Muscle of arm (tissue), 14 donors: ENCODE data around the gene BTLA. TPM values are rescaled to one million over a fixed set of nuclear protein-coding genes. Genes with fewer than 3 reads are reported as not detected.
"Not testable (repeated sequence)": the region's sequence is repeated elsewhere in the genome, so short reads cannot be mapped to it uniquely, and the experiment has no call there.

Experiments
- DNase-seq: peaks from one replicate; pipeline ENCODE4 v3.0.0-alpha.2; 2013
- long read RNA-seq, 11 donors: transcript quantifications; one replicate each; lab custom pipeline, GENCODE V29; 2026
- polyA plus RNA-seq, 12 donors: library from polyadenylated mRNA; unstranded; fragments of 120-200 nt; gene quantifications; one replicate each; pipeline ENCODE4 v1.2.1, GENCODE V29; 2013; ENCODE audit not compliant: insufficient read length in 12 of 12

The BTLA gene
- 1 to 10 TPM in 1 of 12 donors, under 1 TPM in 6, not detected in 5; 0.14 to 1.9 (median 0.22) TPM for polyA plus RNA-seq
- long read RNA-seq, donor 1, result 0 reads
- long read RNA-seq, donor 2, result 0 reads
- long read RNA-seq, donor 3, result 0 reads
- long read RNA-seq, donor 4, result 0 reads
- long read RNA-seq, donor 5, result 0 reads
- long read RNA-seq, donor 6, result 0 reads
- long read RNA-seq, donor 7, result 0 reads
- long read RNA-seq, donor 8, result 0 reads
- long read RNA-seq, donor 9, partial matches to known transcripts, result 0 of 1 reads
- long read RNA-seq, donor 9, other reads (novel, unspliced or antisense), result 0 of 1 reads
- long read RNA-seq, donor 10, result 0 reads
- long read RNA-seq, donor 11, result 0 reads

DNA sequence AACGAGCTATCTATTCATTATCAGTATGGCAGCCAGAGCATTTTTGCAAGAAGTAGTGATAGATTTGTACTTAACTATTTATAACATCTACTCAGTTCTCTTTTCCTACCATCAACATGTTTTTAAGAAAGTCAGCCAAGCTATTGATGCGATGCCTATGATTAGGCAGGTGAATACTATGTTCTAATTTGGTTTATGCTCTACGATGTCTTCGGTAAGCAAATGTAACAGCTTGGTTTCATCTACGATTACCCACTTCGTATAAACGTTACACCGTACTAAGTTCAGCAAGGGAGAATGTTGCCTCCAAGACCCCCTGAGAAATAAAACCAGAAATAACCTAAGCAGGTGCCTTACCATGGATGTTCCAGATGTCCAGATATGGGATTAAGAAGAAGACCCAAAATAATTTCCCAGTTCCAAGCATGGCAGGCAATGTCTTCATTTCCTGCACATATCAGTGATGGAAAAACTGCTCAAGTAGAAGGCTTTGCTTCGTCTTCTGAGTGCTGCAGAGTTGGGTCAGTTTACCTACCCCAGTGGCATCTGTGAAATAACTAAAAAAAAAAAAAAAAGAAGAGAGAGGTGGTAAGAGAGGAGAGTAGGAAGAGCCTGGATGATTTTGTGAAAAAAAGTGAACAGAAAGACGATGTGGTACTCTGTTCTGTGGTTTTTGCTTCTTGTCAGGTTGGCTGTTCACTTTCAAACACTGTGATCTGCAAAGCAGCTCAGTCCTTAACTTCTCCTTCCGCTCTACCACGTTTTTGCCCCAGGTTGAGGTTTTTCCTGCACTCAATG, at the start of gene BTLA:
Gene BTLA, minus strand, starts transcription at position 559 of the 798 bp plus-strand sequence. Its CDS starts 114 bp downstream, at position 445.
- no peak for DNase-seq

DNA sequence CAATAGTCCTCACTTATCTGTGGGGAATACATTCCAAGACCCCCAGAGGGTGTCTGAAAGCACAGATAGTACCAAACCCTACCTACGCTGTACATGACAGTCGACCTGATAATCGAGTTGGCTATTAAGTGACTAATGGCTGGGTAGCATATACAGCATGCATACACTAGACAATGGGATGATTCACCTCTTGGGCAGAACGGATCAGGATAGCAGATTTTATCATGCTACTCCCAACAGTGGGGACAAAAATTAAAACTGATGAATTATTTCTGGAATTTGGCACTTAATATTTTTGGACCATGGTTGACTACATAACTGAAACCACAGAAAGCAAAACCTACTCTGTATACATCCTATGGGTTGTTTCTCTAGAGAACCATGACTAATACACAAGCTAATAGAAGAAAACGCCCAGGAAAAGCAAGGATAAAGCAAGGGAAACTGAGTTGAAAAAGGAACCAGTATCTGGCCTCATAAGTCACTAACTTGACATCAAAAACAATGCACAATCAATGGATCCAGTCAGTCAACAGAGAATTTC, 47.0 kb upstream of the BTLA start:
- no peak for DNase-seq

- no peak for DNase-seq
These were observed 40.8 kb upstream of the BTLA start for GRCh38 chr3:112539825-112540650.

DNA sequence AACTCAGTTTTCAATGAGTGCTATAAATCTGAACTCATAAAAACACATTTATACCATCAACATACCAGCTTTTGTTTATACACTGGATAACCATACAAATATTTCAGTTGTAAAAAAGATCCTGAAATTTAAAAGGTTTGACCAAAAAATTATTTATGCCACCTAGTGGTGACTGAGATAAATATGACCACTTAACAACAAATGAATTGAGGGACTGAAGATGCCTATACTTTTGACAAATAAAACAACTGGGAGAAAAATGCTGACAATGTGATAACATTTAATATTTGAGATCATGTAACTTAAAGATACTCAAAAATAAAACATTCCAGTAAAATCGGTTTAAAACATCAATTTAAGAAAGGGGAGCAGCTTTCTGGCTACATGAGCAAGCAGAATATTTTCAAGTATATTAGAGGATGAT, 32.1 kb upstream of the BTLA start:
- DNase-seq, result peak; percentile 15

- DNase-seq, result no peak
These were observed 31.3 kb upstream of the BTLA start for GRCh38 chr3:112530573-112530972.

DNA sequence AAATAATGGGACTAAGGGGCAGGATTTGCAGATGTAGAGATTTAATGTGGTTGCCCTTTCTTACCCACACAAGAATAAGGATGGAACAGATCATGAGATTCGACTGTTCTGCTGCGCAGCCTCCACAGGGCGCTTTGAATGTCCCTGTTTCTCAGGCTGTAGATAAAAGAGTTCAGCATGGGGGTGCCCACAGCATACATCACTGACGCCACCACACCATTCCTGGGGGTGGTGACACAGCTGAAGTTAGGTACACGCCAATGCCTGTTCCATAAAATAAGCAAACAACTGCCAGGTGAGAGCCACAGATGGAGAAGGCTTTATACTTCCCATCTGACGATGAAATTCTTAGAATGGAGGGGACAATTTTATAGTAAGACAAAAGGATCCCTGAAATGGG, 24.9 kb upstream of the BTLA start:
- not testable (repeated sequence) for DNase-seq

DNA sequence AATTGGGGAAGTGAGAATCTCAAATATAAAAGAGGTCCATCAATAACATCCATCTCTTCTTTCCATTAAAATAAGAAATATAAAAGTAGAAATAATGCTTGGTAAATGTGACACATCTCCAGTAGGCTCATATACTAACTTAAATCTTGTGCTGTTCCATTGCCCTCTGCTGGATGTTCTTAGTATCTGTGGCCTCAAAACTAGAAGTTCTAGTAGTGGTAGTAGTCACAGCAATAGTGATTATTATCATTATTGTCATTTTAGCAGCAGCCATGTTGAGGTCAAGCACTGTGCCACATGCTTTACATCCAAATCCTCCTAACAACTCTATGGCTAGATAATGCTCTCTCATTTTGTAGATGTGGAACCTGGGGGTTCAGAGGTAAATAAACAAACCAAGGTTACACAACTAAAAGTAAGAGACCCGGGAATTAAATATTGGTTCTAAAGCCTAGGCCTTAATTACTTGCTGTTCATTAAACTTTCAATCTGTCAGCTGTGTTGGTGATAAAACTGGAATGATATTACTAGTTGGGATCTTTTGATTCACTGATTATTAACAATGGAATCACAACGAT, 20.2 kb upstream of the BTLA start:
- peak; percentile 61 for DNase-seq

- DNase-seq, result not testable (repeated sequence)
These were observed 19.7 kb upstream of the BTLA start for GRCh38 chr3:112518970-112519369.

- DNase-seq, result no peak
These were observed 15.4 kb upstream of the BTLA start for GRCh38 chr3:112514527-112515128.

DNA sequence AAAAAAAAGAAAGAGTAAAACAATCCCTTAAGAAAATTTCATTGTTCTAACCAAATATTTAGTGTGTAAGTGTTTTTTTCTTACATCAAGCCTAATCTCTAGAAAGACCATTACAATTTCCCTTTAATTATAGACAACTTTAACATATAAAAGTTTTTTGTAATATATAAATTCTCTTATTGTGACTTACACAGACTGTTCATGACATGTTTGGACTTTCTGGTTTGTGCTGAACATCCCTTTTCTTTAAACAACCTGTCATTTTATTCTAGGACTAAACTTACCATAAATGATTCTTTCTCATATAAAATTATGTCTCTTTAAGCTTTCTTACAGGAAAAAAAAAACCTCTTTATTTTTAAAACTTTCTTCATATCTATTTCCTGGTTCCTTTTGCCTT, 13.0 kb upstream of the BTLA start:
- no peak for DNase-seq

DNA sequence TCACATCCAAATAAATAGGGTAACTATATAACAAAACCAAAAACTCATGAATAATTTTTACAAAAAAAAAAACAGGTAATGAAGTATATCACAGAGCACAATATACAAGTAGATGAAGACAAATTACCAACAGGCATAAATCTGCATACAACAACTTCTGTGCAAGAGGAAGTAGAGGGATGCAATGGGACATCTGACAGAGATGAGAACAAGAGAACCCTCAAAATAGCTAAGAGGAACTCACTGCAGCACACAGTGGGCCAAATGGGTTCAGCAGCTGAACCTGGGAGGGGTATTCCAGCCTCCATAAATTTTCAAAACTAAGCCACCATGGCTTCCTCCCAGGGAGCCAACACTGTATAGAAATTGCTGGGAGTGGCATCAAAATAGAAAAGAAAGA, 9.6 kb upstream of the BTLA start:
- DNase-seq, result no peak

- DNase-seq, result no peak
These were observed 9.0 kb upstream of the BTLA start for GRCh38 chr3:112508261-112508660.

- no peak for DNase-seq
These were observed 6.6 kb upstream of the BTLA start for GRCh38 chr3:112505907-112506306.

GRCh38 chr3:112504123-112504522, 4.9 kb upstream of the BTLA start:
- DNase-seq, result no peak

GRCh38 chr3:112503304-112503972, 4.2 kb upstream of the BTLA start:
- DNase-seq, result no peak

GRCh38 chr3:112500621-112501020, 1.3 kb upstream of the BTLA start:
- DNase-seq, result no peak

- no peak for DNase-seq
These were observed 1.2 kb downstream of the BTLA start for GRCh38 chr3:112497897-112498548.

- no peak for DNase-seq
These were observed 2.8 kb downstream of the BTLA start for GRCh38 chr3:112496366-112497067.

- not testable (repeated sequence) for DNase-seq
These were observed 4.9 kb downstream of the BTLA start for GRCh38 chr3:112494448-112494767.
